Peyer's patch (tissue), 4 donors: ENCODE data around the gene SLC6A17.

Source experiments
- POLR2A ChIP-seq, 2 donors: fragments of 450-650 bp; IDR thresholded peaks; one replicate each; pipeline ENCODE4 v1.5.1; 2017; ENCODE audit warnings: antibody characterized with exemption in 2 of 2, mild to moderate bottlenecking in 2 of 2, moderate library complexity in 2 of 2
- TF ChIP-seq, protein P1 (sequence below), 6 experiments: fragments of 450-650 bp in 4 of 6; fragments of 200-600 bp in 2 of 6; sonication (generic) in 1 of 6; IDR thresholded peaks; one replicate each; pipeline ENCODE4 v1.5.1; 2017 to 2019; ENCODE audit warnings: antibody characterized with exemption in 6 of 6, mild to moderate bottlenecking in 3 of 6, moderate library complexity in 1 of 6

DNA sequence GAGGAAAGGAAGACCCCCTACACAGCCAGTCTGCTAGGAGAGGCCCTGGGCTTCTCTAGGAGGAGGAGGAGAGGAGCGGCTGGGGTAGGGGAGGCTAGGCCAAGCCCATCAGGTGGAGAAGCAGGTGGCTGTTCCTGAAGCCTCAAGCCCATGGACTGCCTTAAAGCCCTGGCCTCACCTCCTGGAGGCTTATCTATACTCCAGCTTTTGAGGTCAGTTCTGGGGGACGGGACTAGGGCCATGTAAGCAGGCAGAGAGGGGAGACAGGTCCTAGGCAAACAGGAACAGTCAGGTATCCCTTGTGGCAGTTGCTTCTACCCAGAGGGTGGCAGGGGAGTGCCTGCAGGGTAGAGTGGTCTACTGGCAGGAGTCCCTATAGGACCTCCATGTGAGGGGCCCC, 100.5 kb downstream of the SLC6A17 start:
- TF ChIP-seq, protein P1, sequence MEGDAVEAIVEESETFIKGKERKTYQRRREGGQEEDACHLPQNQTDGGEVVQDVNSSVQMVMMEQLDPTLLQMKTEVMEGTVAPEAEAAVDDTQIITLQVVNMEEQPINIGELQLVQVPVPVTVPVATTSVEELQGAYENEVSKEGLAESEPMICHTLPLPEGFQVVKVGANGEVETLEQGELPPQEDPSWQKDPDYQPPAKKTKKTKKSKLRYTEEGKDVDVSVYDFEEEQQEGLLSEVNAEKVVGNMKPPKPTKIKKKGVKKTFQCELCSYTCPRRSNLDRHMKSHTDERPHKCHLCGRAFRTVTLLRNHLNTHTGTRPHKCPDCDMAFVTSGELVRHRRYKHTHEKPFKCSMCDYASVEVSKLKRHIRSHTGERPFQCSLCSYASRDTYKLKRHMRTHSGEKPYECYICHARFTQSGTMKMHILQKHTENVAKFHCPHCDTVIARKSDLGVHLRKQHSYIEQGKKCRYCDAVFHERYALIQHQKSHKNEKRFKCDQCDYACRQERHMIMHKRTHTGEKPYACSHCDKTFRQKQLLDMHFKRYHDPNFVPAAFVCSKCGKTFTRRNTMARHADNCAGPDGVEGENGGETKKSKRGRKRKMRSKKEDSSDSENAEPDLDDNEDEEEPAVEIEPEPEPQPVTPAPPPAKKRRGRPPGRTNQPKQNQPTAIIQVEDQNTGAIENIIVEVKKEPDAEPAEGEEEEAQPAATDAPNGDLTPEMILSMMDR (IDR thresholded peaks at IDR 0.05): no peak
- TF ChIP-seq POLR2A (IDR thresholded peaks at IDR 0.05): no peak
